Measurements from ENCODE around the gene CEACAM8.

CEACAM8 gene

DNA sequence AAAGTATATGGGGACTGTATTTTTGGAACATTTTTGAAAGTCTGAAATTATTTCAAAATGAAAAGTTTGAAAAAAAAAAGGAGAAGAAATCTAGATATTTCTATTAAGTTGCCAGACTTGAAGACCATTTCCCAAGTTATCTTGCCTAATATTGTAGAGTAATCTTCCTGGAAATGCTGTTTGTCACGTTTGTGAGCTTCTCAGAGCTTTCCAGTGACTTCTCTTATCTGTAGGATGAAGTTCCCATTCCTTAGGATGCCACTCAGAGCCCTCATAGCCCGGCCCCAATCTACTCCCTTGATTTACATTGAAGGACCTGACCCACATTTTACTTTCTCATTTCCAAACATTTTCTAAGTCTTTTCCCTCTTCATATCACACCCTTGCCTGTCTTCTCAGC lies 23.6 kb downstream of the CEACAM8 start:
- no peaks in the 10 kb centered on the region for H3K9me2 ChIP-seq (replicated peaks; ENCODE audit: control insufficient read depth, low read length)
- H3K4me3 ChIP-seq (ENCODE audit: low read length) = no peak overlapping the region
- no peaks in the 10 kb centered on the region for H4K20me1 ChIP-seq (ENCODE audit: control insufficient read depth, insufficient read depth, low read depth, low read length)
- no peaks in the 10 kb centered on the region for H3K9me3 ChIP-seq (ENCODE audit: control insufficient read depth, insufficient read depth, low read length)
- no peaks in the 10 kb centered on the region for H3K79me2 ChIP-seq (ENCODE audit: control insufficient read depth, low read length)
- H3K27me3 ChIP-seq (ENCODE audit: control insufficient read depth, low read length) = no peaks in the 10 kb centered on the region; the same call in 1 of the 2 replicates
- TF ChIP-seq EZH2phosphoT487 (IDR thresholded peaks at IDR 0.05; ENCODE audit: borderline replicate concordance, low read length) = no peak
- TF ChIP-seq CTCF (IDR thresholded peaks at IDR 0.05; ENCODE audit: low read depth, low read length, poor library complexity, severe bottlenecking) = no peak
- H3K36me3 ChIP-seq (ENCODE audit: control insufficient read depth, low read length) = no peaks in the 10 kb centered on the region
- peaks cover 3% of the 10 kb centered on the region for H3K4me1 ChIP-seq (ENCODE audit: control insufficient read depth, low read length)
- H3K4me2 ChIP-seq (ENCODE audit: low read length) = no peak overlapping the region
- no peak overlapping the region for H3K27ac ChIP-seq (ENCODE audit: low read depth, low read length)
- no peaks in the 10 kb centered on the region for H3F3A ChIP-seq (ENCODE audit: control insufficient read depth, insufficient read depth)

GRCh38 chr19:42569193-42569592 lies 25.5 kb downstream of the CEACAM8 start:
- H3K27me3 ChIP-seq (ENCODE audit: control insufficient read depth, low read length) = peaks cover 3% of the 10 kb centered on the region; the same call in 1 of the 2 replicates
- no peaks in the 10 kb centered on the region for H3K9me2 ChIP-seq (replicated peaks; ENCODE audit: control insufficient read depth, low read length)
- no peaks in the 10 kb centered on the region for H3K36me3 ChIP-seq (ENCODE audit: control insufficient read depth, low read length)
- no peak overlapping the region for H3K4me3 ChIP-seq (ENCODE audit: low read length)
- TF ChIP-seq CTCF (IDR thresholded peaks at IDR 0.05; ENCODE audit: low read depth, low read length, poor library complexity, severe bottlenecking) (no peak), EZH2phosphoT487 (IDR thresholded peaks at IDR 0.05; ENCODE audit: borderline replicate concordance, low read length) (no peak)
- no peaks in the 10 kb centered on the region for H3K9me3 ChIP-seq (ENCODE audit: control insufficient read depth, insufficient read depth, low read length)
- H3K27ac ChIP-seq (ENCODE audit: low read depth, low read length) = no peak overlapping the region
- H3K4me2 ChIP-seq (ENCODE audit: low read length) = no peak overlapping the region
- no peaks in the 10 kb centered on the region for H3K4me1 ChIP-seq (ENCODE audit: control insufficient read depth, low read length)
- H3F3A ChIP-seq (ENCODE audit: control insufficient read depth, insufficient read depth) = no peaks in the 10 kb centered on the region
- no peaks in the 10 kb centered on the region for H4K20me1 ChIP-seq (ENCODE audit: control insufficient read depth, insufficient read depth, low read depth, low read length)
- H3K79me2 ChIP-seq (ENCODE audit: control insufficient read depth, low read length) = no peaks in the 10 kb centered on the region

DNA sequence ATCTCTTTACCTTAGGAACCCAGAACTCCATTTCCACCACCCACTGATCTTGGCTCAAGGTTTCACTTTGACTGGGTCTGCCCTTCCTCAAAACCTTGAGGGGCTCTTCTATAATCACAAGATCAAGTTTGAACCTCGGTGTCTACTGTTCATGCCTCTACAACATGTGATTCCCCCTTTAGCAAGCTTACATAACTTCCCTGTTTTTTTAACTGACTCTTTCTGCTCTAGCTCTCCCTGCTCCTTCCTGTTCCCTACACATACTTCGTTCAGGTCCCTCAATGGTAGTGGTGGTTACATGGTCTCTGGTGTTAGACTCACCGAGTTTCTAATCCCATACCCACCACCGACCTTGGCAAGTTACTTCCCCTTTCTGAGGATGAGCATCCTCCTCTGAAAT lies 26.7 kb downstream of the CEACAM8 start:
- Histone ChIP-seq H3K9me3 (ENCODE audit: control insufficient read depth, insufficient read depth, low read length) (no peaks in the 10 kb centered on the region), H4K20me1 (ENCODE audit: control insufficient read depth, insufficient read depth, low read depth, low read length) (no peaks in the 10 kb centered on the region), H3K36me3 (ENCODE audit: control insufficient read depth, low read length) (no peaks in the 10 kb centered on the region), H3K9me2 (replicated peaks; ENCODE audit: control insufficient read depth, low read length) (no peaks in the 10 kb centered on the region), H3K27ac (ENCODE audit: low read depth, low read length) (no peak overlapping the region), H3F3A (ENCODE audit: control insufficient read depth, insufficient read depth) (no peaks in the 10 kb centered on the region), H3K4me3 (ENCODE audit: low read length) (no peak overlapping the region), H3K4me2 (ENCODE audit: low read length) (no peak overlapping the region), H3K4me1 (ENCODE audit: control insufficient read depth, low read length) (no peaks in the 10 kb centered on the region), H3K79me2 (ENCODE audit: control insufficient read depth, low read length) (no peaks in the 10 kb centered on the region), H3K27me3 (ENCODE audit: control insufficient read depth, low read length) (peaks cover 3% of the 10 kb centered on the region; the same call in 1 of the 2 replicates)
- no peak for TF ChIP-seq EZH2phosphoT487 (IDR thresholded peaks at IDR 0.05; ENCODE audit: borderline replicate concordance, low read length)
- TF ChIP-seq CTCF (IDR thresholded peaks at IDR 0.05; ENCODE audit: low read depth, low read length, poor library complexity, severe bottlenecking) = no peak

All from DOHH2 (cell line).